Middle frontal gyrus (tissue), 1 donor: ENCODE measurements around the gene IQGAP2.

Experiments
- DNase-seq: peaks from one replicate; pipeline ENCODE4 v3.0.0-alpha.2; 2015; ENCODE audit warnings: low spot score; ENCODE audit errors: extremely low spot score

The IQGAP2 gene

DNA sequence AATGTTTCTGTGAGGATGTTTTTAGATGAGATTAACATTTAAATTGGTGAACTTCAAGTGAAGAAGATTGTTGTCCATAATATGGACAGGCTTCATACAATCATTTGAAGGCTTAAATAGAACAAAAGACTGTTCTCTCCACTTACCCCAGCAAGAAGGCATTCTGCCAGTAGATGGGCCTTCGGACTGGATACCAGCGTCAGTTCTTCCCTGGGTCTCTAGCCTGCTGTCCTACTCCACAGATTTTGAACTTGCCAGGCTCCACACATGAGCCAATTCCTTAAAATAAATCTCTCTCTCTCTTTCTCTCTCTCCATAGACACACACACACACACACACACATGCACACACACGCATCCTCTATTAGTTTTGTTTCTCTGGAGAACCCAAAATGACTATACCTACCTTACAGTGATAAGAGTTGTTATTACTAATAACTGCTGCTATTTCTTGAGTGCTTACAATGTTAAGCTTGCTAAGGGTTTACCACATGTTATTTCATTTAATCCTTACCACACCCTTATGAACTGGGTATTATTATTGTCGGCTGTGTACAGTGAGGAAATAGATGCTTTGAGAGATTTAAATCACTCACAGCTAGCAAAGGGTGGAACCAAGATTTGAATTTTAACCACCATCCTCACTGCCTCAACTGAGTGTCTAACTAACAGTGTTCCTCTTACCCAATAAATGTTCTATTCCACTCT is 19.8 kb upstream of the IQGAP2 start:
- no peak for DNase-seq

DNA sequence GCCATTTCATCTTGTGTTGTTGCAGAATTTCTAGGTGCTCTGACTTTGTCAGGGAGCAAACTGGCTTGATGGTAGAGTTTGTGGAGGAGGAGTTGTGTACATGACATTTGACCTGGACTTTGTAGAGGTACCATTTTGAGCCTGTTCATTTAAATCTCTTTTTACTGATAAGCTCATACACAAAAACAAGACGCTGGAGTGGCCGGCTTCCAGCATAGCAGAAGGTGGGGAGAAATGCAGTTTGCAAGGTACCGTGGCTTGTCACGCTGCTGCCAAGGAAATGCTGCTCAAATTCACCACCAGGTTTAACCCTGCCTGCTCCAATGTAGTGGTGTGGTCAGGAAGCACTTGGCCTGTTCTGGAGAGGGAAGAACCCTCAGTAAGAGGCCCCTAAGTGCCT is 18.9 kb upstream of the IQGAP2 start:
- no peak for DNase-seq

- DNase-seq = no peak
Measured at GRCh38 chr5:76384705-76385104, 18.4 kb upstream of the IQGAP2 start.

DNA sequence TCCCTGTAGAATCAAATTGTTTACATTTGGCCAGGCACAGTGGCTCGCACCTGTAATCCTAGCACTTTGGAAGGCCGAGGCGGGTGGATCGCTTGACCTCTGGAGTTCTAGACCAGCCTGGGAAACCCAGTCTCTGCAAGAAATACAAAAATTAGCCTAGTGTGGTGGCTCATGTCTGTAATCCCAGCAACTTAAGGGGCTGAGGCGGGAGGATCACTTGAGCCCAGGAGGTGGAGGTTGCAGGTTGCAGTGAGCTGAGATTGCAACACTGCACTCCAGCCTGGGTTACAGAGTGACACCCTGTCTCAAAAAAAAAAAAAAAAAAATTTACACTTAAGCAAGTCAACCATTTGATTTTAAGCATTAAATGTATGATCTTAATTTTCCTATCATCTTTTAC is 17.5 kb upstream of the IQGAP2 start:
- no peak for DNase-seq

- no peak for DNase-seq
Measured at GRCh38 chr5:76386360-76386759, 16.7 kb upstream of the IQGAP2 start.

DNA sequence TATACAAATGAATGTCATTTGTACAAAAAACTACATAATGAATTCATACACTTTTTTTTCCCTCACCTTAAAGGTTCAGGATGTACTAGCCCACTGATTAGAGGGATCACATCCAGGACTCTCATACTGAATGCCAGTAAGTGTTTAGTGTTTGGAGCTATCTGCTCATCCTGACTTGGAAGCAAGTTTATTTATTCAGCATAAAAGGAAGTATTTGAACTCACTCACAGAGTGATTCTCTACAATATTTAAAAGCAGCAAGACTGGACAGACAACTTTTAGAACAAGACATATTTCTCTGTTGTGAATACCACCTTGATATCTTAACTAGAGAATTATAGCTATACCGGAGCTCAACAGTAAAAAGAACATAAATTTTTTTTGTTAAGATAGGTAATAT is 14.8 kb upstream of the IQGAP2 start:
- no peak for DNase-seq

DNA sequence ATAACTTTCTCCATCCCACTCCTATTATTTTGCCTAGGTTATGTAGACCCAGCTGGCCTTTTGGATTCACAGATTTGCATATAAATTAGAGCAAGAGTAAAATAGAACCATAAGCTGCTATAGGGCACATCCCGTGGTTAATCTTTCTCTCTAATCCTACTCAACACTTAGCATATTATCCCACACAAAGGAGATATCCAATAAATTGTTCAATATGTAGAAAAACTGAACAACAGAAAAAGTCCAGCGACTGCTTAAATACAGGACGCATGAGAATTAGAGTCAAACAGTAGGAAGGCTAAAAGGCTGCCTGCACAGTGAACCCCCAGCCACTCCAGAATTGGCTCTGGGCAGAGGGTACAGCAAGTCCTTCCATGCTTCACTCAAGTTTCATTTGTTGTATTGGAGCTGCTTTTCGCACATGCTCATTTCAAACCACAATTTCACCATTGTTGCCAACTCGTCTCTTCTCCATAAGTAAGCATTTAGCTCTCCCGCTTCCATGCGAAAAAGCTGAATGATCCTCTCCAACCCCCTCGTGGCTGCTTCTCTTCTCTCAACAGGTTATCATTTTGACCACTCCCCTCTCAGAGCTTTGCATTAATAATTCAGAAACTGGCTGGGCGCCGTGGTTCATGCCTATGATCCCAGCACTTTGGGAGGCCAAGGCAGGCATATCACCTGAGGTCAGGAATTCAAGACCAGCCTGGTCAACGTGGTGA is 14.1 kb upstream of the IQGAP2 start:
- no peak for DNase-seq

DNA sequence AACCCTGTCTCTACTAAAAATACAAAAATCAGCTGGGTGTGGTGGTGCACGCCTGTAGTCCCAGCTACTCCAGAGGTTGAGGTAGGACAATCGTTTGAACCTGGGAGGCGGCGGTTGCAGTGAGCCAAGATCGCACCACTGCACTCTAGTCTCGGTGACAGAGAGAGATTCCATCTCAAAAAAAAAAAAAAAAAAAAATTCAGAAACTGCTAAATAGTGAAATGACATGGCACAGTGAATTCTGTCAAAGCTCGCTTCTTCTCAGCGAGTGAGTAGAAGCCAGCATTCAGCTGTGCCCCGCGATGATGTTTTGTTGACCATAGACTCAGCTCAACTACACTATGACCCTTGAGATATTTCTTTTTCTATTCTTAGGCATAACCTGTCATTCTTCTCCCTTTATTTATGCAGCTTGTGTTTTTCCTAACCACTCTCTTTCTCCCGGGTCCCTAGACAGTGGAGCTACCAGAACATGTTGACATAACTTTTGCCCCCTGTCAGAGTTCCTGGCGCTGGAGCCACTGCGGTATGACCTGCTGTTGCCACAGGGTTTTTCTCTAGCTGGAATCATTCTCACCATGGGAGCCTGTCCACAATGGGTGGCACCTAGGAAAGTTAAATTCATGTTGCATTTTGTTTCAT is 13.5 kb upstream of the IQGAP2 start:
- no peak for DNase-seq

DNA sequence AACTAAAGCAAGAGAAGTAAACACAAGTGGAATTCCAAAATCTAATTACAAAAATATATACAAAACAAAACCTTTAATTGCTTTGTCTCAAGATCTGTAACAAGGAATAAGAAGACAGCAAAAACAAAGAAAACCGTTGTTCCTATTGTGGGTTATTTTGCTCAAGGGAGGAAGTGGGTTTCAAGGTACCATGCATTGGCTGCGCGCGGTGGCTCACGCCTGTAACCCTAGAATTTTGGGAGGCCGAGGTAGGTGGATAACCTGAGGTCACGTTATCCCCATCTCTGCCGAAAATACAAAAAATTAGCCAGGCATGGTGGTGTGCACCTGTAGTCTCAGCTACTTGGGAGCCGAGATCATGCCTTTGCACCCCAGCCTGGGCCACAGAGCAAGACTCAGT is 12.1 kb upstream of the IQGAP2 start:
- DNase-seq = no peak

DNA sequence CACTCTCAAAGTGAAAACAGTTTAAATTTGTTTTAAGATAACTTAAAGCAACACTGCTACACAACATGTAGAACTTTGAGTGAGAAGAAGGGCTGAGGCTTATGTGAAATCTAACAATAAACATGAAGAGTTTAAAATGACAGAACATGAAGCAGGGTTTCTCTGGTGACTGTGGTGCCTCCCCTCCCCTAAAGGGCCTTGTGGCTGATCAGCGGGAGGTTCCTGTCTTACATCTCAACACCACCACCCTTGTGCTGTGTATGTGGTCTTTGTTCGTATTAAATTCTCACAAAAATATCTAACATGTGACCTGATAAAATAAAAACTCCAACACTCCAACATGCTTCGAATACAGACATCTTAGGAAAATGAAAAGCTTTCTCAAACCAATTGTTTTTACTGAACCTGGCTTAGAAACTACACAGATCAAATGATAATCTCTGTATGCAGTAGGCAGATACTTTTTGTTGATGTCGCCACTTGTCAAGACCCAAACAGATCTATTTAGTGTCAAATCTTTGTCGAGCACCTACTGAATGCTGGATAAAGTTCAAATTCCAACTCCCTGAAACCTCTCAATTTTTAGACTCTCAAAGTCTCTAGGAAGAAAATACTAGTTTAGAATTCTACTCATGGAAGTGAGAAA is 9.9 kb upstream of the IQGAP2 start:
- no peak for DNase-seq

DNA sequence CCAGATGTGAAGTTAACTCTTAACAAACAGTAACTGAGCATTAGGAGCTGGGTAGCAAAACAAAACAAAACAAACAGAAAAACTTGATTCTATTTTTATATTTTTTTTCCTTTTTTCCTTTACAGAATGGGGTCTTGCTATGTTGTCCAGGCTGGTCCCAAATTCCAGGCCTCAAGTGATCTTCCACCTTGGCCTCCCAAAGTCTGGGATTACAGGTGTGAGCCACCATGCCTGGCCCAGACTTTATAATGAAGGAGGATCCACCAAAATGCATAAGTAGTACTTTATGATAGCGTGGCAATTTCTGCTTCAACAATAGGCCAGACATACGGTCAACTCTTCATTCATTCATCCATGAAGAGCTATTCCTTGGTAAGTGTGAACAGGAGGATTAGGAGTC is 5.9 kb upstream of the IQGAP2 start:
- DNase-seq = no peak

GRCh38 chr5:76399268-76399667 is 3.8 kb upstream of the IQGAP2 start:
- no peak for DNase-seq

- no peak for DNase-seq
Measured at GRCh38 chr5:76400466-76400865, 2.6 kb upstream of the IQGAP2 start.

GRCh38 chr5:76401801-76402250 is 1.3 kb upstream of the IQGAP2 start:
- no peak for DNase-seq

GRCh38 chr5:76402251-76402885 is 717 bp upstream of the IQGAP2 start:
- no peak for DNase-seq

DNA sequence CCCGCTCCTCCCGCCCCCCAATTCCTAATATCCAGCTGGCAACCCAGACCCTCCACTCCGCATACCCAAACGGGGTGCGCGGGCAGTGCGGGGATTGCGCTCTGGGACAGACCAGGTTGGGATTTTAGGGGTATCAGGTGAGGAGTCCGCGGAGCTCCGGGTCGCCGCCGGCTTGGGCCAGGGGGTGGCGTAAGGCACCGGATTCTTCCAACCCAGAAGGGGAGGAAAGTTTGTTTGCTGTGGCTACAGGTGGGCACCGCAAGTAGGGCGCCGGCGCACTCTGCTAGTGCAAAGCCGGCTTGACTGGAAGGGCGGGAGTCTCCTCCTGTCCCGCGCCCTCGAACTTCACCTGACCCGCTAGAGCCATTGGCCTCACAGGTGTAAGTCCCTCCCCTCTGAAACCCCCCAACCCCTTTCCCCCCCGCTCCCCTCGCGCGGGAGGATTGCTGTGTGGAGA is 709 bp downstream of the IQGAP2 start:
- no peak for DNase-seq

GRCh38 chr5:76404223-76405211 is 1.4 kb downstream of the IQGAP2 start:
- no peak for DNase-seq

- no peak for DNase-seq
Measured at GRCh38 chr5:76406014-76406413, 2.9 kb downstream of the IQGAP2 start.

DNA sequence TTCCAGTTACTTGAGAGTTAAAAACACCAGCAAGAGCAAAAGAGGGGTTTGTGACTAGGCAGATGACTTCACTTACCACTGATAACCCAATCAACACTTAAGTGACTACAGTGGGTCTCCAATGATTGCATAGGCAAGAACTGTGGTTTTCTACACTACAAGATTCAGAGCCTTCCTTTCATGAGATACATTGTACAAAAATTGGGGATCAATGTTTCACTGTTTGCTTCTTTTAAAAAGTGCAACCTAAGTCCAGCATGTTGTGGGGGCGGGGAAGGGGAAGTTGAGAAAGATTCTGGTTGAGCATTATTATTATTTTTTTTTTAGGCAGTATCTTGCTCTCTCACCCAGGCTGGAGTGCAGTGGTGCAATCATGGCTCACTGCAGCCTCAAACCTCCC is 3.6 kb downstream of the IQGAP2 start:
- DNase-seq = no peak

DNA sequence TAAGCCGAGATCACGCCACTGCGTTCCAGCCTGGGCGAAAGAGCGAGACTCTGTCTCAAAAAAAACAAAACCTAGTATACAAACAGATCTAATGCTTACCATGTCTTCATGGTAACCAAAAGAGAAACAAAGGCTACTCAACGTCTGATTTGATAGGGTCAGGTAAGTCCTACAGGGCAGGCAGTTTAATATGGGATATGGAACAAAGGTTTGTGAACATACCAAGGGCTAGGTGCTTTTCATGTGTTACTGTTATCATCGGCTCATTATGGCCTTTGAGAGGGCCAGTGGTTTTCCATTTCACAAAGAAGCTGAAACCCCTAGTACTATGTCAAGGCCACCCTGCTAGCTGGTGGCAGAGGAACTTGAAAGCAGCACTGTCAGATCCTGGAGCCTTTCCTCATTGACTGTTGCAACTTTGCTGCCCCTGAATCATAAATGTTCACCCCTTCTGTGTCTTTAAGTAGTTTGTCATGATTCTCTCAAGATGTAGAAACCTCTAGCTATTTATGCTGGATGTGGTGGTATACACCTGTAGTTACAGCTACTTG is 5.1 kb downstream of the IQGAP2 start:
- DNase-seq = no peak
